Thyroid gland (tissue), 4 donors: ENCODE measurements around the gene FOXP1. TPM values are rescaled to one million over a fixed set of nuclear protein-coding genes. Genes with fewer than 3 reads are reported as not detected.

Source experiments
- DNase-seq, 2 donors: peaks; one replicate each; pipeline ENCODE4 v3.0.0-alpha.2; 2019
- H3K27ac ChIP-seq, 3 donors: fragments of 200-600 bp; sonication (generic); 1 replicate in 2 of 3; 2 replicates in 1 of 3; pipeline ENCODE4 v1.5.1; 2016 to 2019; ENCODE audit warnings: mild to moderate bottlenecking in 1 of 3, moderate library complexity in 1 of 3
- H3K27me3 ChIP-seq: fragments of 200-600 bp; sonication (generic); one replicate; pipeline ENCODE4 v1.5.1; 2019
- H3K36me3 ChIP-seq, 2 donors: fragments of 200-600 bp; sonication (generic); one replicate each; pipeline ENCODE4 v1.5.1; 2016 to 2019
- H3K4me1 ChIP-seq, 2 donors: fragments of 200-600 bp; sonication (generic); one replicate each; pipeline ENCODE4 v1.5.1; 2017 to 2019
- H3K4me3 ChIP-seq, 3 donors: fragments of 200-600 bp; sonication (generic); replicated peaks in 1 of 3; 1 replicate in 2 of 3; 2 replicates in 1 of 3; pipeline ENCODE4 v1.5.1; 2016; ENCODE audit warnings: mild to moderate bottlenecking in 1 of 3
- H3K9me3 ChIP-seq: fragments of 200-600 bp; sonication (generic); one replicate; pipeline ENCODE4 v1.5.1; 2017
- POLR2A ChIP-seq, 2 donors: fragments of 450-650 bp; IDR thresholded peaks; one replicate each; pipeline ENCODE4 v1.6.1; 2017; ENCODE audit warnings: antibody characterized with exemption in 2 of 2, mild to moderate bottlenecking in 2 of 2, moderate library complexity in 1 of 2
- WGBS, 2 donors: methylation state at CpG; one replicate each; pipeline ENCODE4 v1.1.5; 2017; 5-methylcytosine and 5-hydroxymethylcytosine counted together
- intact Hi-C: fragments of 100-400 bp; cut with DNase I; formaldehyde crosslinking; loops from one replicate; pipeline ENCODE4 v1.15.1; 2023
- total RNA-seq, 4 donors: library from RNA; depleted of rRNA; stranded (reverse); fragments of >200 nt; gene quantifications; one replicate each; pipeline ENCODE4 v1.2.3, GENCODE V29; 2016
- TF ChIP-seq, protein P1 (sequence below), 6 experiments: fragments of 200-600 bp in 3 of 6; fragments of 450-650 bp in 3 of 6; sonication (generic) in 3 of 6; IDR thresholded peaks; one replicate each; pipeline ENCODE4 v1.5.1; 2016 to 2019; ENCODE audit warnings: antibody characterized with exemption in 6 of 6, mild to moderate bottlenecking in 2 of 6, inconsistent platforms in 1 of 6, moderate library complexity in 1 of 6

The FOXP1 gene
- total RNA-seq, 4 donors from 2014 or later: 111 to 187 (median 141) TPM

- H3K27me3 ChIP-seq: no peaks in the 10 kb centered on the region
- no peak overlapping the region for H3K4me3 ChIP-seq
- DNase-seq: no peak
- no peaks in the 10 kb centered on the region for H3K9me3 ChIP-seq
- TF ChIP-seq, protein P1, sequence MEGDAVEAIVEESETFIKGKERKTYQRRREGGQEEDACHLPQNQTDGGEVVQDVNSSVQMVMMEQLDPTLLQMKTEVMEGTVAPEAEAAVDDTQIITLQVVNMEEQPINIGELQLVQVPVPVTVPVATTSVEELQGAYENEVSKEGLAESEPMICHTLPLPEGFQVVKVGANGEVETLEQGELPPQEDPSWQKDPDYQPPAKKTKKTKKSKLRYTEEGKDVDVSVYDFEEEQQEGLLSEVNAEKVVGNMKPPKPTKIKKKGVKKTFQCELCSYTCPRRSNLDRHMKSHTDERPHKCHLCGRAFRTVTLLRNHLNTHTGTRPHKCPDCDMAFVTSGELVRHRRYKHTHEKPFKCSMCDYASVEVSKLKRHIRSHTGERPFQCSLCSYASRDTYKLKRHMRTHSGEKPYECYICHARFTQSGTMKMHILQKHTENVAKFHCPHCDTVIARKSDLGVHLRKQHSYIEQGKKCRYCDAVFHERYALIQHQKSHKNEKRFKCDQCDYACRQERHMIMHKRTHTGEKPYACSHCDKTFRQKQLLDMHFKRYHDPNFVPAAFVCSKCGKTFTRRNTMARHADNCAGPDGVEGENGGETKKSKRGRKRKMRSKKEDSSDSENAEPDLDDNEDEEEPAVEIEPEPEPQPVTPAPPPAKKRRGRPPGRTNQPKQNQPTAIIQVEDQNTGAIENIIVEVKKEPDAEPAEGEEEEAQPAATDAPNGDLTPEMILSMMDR (IDR thresholded peaks at IDR 0.05): no peak
- TF ChIP-seq POLR2A (IDR thresholded peaks at IDR 0.05): no peak
- intact Hi-C loops: no loop called here
- WGBS, 2 donors: 87 to 89% methylated on average over 9 of the region's 9 CpGs
- peaks cover 7 to 21% of the 10 kb centered on the region in 2 donors for H3K4me1 ChIP-seq
- H3K27ac ChIP-seq: no peak overlapping the region
- no peaks in the 10 kb centered on the region for H3K36me3 ChIP-seq
Measured at GRCh38 chr3:71348001-71348632, 235.4 kb downstream of the FOXP1 start.

DNA sequence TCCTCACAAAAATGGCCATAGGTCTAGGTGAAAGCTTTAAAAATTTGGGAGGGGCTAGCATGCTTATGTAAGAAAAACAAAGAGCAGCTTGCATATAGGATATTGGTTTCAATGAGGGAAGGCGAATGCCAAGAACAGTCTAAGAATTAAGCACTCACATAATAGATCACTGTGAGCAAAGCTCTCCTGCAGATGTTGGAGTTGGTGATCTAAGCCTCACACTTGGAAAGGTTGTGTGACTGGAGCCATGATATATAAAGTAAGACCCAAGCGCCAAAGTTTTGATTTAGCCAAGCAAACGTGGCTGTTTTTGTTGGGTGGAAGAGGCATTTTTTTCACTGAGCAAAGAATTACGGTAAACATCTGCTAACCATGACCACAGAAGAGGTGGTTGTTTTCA, 237.5 kb downstream of the FOXP1 start:
- Histone ChIP-seq H3K9me3 (no peaks in the 10 kb centered on the region), H3K4me3 (no peak overlapping the region), H3K36me3 (no peaks in the 10 kb centered on the region), H3K27me3 (no peaks in the 10 kb centered on the region), H3K4me1 (peaks cover 4 to 22% of the 10 kb centered on the region in 2 donors), H3K27ac (peak overlapping the region in 1 of 3 donors; percentile 18)
- no peak for TF ChIP-seq POLR2A (IDR thresholded peaks at IDR 0.05)
- TF ChIP-seq, protein P1 (IDR thresholded peaks at IDR 0.05): no peak
- no peak for DNase-seq
- intact Hi-C loops: no loop called here
- 90 to 92% methylated on average over 4 of the region's 4 CpGs for WGBS, 2 donors

GRCh38 chr3:71345429-71346040, 238.0 kb downstream of the FOXP1 start:
- intact Hi-C loops: no loop called here
- Histone ChIP-seq H3K27ac (peak overlapping the region in 1 of 3 donors; percentile 18), H3K4me3 (no peak overlapping the region), H3K4me1 (peaks cover 3 to 18% of the 10 kb centered on the region in 2 donors), H3K27me3 (no peaks in the 10 kb centered on the region), H3K36me3 (no peaks in the 10 kb centered on the region), H3K9me3 (no peaks in the 10 kb centered on the region)
- 49 to 60% methylated on average over 5 of the region's 5 CpGs for WGBS, 2 donors
- TF ChIP-seq, protein P1 (IDR thresholded peaks at IDR 0.05): no peak
- TF ChIP-seq POLR2A (IDR thresholded peaks at IDR 0.05): no peak
- DNase-seq: peak; percentile 11 to 12

DNA sequence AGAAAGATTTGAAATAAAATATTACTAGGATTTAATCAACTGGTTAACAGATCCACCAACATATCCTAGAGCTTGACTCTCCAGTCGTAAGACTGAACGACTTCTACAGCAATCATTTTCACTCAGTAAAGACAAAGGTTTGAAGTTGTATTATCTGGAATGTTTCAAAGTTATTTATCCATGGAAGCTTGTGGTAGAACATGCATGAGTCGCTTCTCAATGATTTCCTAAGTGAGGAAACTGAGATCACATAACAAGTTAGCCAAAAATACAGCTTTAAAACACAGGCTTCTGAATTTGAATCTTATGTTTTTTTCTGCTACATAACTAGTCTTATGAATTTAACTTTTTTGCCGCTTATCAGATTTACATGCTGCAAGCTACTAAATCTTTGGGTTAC, 241.8 kb downstream of the FOXP1 start:
- TF ChIP-seq, protein P1 (IDR thresholded peaks at IDR 0.05): no peak
- TF ChIP-seq POLR2A (IDR thresholded peaks at IDR 0.05): no peak
- peaks cover 3 to 18% of the 10 kb centered on the region in 2 donors for H3K4me1 ChIP-seq
- intact Hi-C loops: no loop called here
- no peaks in the 10 kb centered on the region for H3K36me3 ChIP-seq
- peak overlapping the region in 1 of 3 donors; percentile 13 for H3K27ac ChIP-seq
- WGBS, 2 donors: 36 to 52% methylated on average over 4 of the region's 4 CpGs
- no peaks in the 10 kb centered on the region for H3K9me3 ChIP-seq
- no peak for DNase-seq
- no peak overlapping the region for H3K4me3 ChIP-seq
- no peaks in the 10 kb centered on the region for H3K27me3 ChIP-seq

DNA sequence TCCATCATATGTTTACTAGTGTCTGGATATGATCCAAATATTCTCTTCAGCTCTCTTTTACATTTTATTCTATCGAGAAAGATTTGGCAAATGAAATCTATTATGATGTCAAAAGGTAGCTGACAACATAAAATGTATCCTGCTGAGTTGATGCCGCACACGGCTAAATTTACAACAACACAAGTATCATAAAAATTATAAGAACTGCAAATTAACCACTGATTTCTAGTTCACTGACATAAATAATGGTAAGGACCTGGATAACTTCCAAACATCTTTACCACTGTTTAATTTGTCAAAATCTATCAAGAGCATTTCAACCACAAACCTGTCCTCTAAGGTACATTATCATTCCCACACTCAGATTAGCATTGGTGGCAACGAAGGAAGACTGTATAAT, 244.5 kb downstream of the FOXP1 start:
- no peaks in the 10 kb centered on the region for H3K9me3 ChIP-seq
- no peak for TF ChIP-seq POLR2A (IDR thresholded peaks at IDR 0.05)
- TF ChIP-seq, protein P1 (IDR thresholded peaks at IDR 0.05): no peak
- H3K27ac ChIP-seq: no peak overlapping the region
- H3K36me3 ChIP-seq: no peaks in the 10 kb centered on the region
- no peak overlapping the region for H3K4me3 ChIP-seq
- no peak for DNase-seq
- H3K27me3 ChIP-seq: no peaks in the 10 kb centered on the region
- H3K4me1 ChIP-seq: peaks cover 3 to 11% of the 10 kb centered on the region in 2 donors
- 82 to 85% methylated on average over 4 of the region's 4 CpGs for WGBS, 2 donors
- intact Hi-C loops: no loop called here
